CD4-positive, alpha-beta T cell treated with Interferon gamma for 1 hour (primary cell): ENCODE results near the gene HMG20B.
A peak's percentile ranks its signal among the peaks of the same experiment; 100 is the strongest.

Experiments
- DNase-seq: peaks from one replicate; pipeline ENCODE4 v3.0.0-alpha.2; 2020

Gene HMG20B

GRCh38 chr19:3537438-3538240 lies 35.1 kb upstream of the HMG20B start:
- DNase-seq = no peak

GRCh38 chr19:3538258-3538929 lies 34.4 kb upstream of the HMG20B start:
- no peak for DNase-seq

GRCh38 chr19:3538965-3539755 lies 33.6 kb upstream of the HMG20B start, which contains the start of gene TEKTIP1:
Gene TEKTIP1, plus strand, starts transcription at chr19:3539174. Its CDS starts 4 bp downstream, at chr19:3539178.
- DNase-seq = no peak

- no peak for DNase-seq
Measured at GRCh38 chr19:3539756-3540118, 33.0 kb upstream of the HMG20B start.

GRCh38 chr19:3543150-3544057 lies 29.3 kb upstream of the HMG20B start:
- DNase-seq = no peak

GRCh38 chr19:3544058-3544376 lies 28.7 kb upstream of the HMG20B start:
- DNase-seq = no peak

GRCh38 chr19:3544742-3545668 lies 27.7 kb upstream of the HMG20B start:
- peak; percentile 60 for DNase-seq

GRCh38 chr19:3545669-3546034 lies 27.1 kb upstream of the HMG20B start:
- DNase-seq = no peak

GRCh38 chr19:3546119-3546518 lies 26.6 kb upstream of the HMG20B start:
- DNase-seq = no peak

GRCh38 chr19:3547301-3547731 lies 25.4 kb upstream of the HMG20B start:
- no peak for DNase-seq

- DNase-seq = no peak
Measured at GRCh38 chr19:3547767-3548282, 24.9 kb upstream of the HMG20B start.

- peak; percentile 67 for DNase-seq
Measured at GRCh38 chr19:3548606-3549005, 24.1 kb upstream of the HMG20B start.

- DNase-seq = no peak
Measured at GRCh38 chr19:3549816-3550215, 22.9 kb upstream of the HMG20B start.

GRCh38 chr19:3550947-3551791 lies 21.6 kb upstream of the HMG20B start:
- no peak for DNase-seq

- DNase-seq = no peak
Measured at GRCh38 chr19:3551792-3552095, 21.0 kb upstream of the HMG20B start.

- peak; percentile 51 for DNase-seq
Measured at GRCh38 chr19:3554254-3555083, 18.3 kb upstream of the HMG20B start.

- no peak for DNase-seq
Measured at GRCh38 chr19:3555653-3556422, 16.9 kb upstream of the HMG20B start.

- DNase-seq = no peak
Measured at GRCh38 chr19:3556423-3556977, 16.2 kb upstream of the HMG20B start.
